D721Med (cell line): Measurements from ENCODE around the gene ADAMTSL3.

ENCODE experiments used
- DNase-seq: peaks from one replicate; pipeline ENCODE4 v3.0.0; 2011; ENCODE audit warnings: low spot score; ENCODE audit not compliant: insufficient read length
- FAIRE-seq: peaks from 2 replicates; lab custom pipeline; 2011; peaks lifted over from hg19 to GRCh38; lab: Jason Lieb, UNC
- CTCF ChIP-seq: IDR thresholded peaks from 2 replicates; pipeline ENCODE4 v1.5.1; 2012; ENCODE audit warnings: mild to moderate bottlenecking, control low read depth; ENCODE audit not compliant: insufficient read depth; ENCODE audit errors: missing control alignments

Gene ADAMTSL3

GRCh38 chr15:83692746-83693581 lies 39.0 kb downstream of the ADAMTSL3 start:
- no peak for DNase-seq
- no peak for FAIRE-seq
- TF ChIP-seq CTCF, result no peak

- FAIRE-seq (no peak), DNase-seq (no peak)
- TF ChIP-seq CTCF, result no peak
These were observed 40.1 kb downstream of the ADAMTSL3 start for GRCh38 chr15:83694015-83694414.

- no peak for TF ChIP-seq CTCF
- DNase-seq, result no peak
- FAIRE-seq, result no peak
These were observed 40.6 kb downstream of the ADAMTSL3 start for GRCh38 chr15:83694536-83694935.

DNA sequence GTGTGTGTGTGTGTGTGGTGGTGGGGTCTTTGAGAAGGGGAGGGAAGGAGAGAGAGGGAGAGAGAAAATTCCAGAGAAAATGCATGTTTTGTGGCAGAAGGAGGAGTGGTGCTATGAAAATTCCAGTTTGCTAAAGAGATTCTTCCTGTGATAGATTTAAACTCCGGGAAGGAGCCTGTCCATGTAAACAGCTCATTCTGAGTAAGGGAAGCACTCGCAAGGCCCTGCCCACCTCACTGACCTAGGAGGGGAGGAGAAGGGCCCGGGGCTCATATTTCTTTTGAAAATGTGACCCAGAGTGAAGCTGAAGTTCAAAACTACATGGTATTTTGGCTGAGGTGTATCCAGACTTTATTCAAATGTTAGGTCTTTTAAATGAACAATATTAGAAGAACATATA lies 41.3 kb downstream of the ADAMTSL3 start:
- TF ChIP-seq CTCF, result no peak
- DNase-seq (no peak), FAIRE-seq (no peak)

GRCh38 chr15:83695901-83696425 lies 42.0 kb downstream of the ADAMTSL3 start:
- FAIRE-seq (no peak), DNase-seq (no peak)
- no peak for TF ChIP-seq CTCF

GRCh38 chr15:83697716-83698115 lies 43.8 kb downstream of the ADAMTSL3 start:
- DNase-seq, result no peak
- no peak for TF ChIP-seq CTCF
- FAIRE-seq, result no peak

- TF ChIP-seq CTCF, result no peak
- FAIRE-seq (no peak), DNase-seq (no peak)
These were observed 44.4 kb downstream of the ADAMTSL3 start for GRCh38 chr15:83698294-83698693.
